ENCODE measurements around the gene CDCA8.

DNA sequence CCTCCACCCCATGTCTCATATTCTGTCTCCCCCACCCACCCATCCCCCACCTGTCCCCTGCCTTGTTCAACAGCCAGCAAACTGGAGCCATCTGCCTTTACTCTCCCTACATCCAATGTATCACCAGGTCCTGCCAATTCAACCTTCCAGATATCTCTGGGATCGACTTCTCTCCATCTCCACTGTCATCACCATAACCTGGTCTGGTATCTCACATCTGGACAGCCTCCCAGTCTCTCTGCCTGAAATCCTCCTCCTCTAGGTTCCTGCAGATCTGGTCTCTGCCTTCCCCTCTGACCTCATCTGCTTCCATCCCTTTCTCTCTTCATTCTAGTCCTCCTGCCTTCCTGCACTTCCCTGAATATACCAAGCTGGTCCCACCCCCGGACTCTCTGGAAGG lies 22.2 kb upstream of the CDCA8 start:
- TF ChIP-seq, protein P1, sequence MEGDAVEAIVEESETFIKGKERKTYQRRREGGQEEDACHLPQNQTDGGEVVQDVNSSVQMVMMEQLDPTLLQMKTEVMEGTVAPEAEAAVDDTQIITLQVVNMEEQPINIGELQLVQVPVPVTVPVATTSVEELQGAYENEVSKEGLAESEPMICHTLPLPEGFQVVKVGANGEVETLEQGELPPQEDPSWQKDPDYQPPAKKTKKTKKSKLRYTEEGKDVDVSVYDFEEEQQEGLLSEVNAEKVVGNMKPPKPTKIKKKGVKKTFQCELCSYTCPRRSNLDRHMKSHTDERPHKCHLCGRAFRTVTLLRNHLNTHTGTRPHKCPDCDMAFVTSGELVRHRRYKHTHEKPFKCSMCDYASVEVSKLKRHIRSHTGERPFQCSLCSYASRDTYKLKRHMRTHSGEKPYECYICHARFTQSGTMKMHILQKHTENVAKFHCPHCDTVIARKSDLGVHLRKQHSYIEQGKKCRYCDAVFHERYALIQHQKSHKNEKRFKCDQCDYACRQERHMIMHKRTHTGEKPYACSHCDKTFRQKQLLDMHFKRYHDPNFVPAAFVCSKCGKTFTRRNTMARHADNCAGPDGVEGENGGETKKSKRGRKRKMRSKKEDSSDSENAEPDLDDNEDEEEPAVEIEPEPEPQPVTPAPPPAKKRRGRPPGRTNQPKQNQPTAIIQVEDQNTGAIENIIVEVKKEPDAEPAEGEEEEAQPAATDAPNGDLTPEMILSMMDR (IDR thresholded peaks at IDR 0.05; ENCODE audit: low read depth, low read length): no peak
- no peak for TF ChIP-seq EZH2phosphoT487 (IDR thresholded peaks at IDR 0.05; ENCODE audit: low read depth)

Data from OCI-LY3 (cell line).